HG03469 (cell line): ENCODE data around the gene COL4A3.
A peak's percentile ranks its signal among the peaks of the same experiment; 100 is the strongest.
"Not testable (repeated sequence)": the region's sequence is repeated elsewhere in the genome, so short reads cannot be mapped to it uniquely, and the experiment has no call there.

Experiments used
- ATAC-seq: cut with Tn5 transposase; IDR thresholded peaks from one replicate; pipeline ENCODE4 v1.9.1; 2021; ENCODE audit warnings: mild to moderate bottlenecking, moderate library complexity, moderate number of reproducible peaks; ENCODE audit not compliant: unreplicated experiment

The COL4A3 gene

DNA sequence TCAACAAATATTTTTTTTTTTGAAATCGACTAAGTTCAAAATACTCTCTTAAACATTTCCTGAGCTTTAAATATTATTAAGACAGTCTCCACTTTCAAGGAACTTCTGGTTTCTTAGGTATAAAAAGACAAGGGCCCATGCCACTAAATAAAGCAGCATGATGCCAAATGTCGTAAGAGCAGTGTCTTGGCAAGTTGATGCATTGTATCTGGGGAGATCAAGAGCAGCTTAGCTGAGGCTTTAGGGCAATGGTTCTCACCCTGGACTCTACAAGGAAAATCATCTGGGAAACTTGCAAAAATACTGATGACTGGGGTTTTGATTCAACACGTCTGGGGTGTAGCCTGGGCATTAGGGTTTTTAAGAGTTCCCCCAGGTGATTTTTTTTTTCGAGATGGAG is 41.3 kb downstream of the COL4A3 start:
- no peak for ATAC-seq

DNA sequence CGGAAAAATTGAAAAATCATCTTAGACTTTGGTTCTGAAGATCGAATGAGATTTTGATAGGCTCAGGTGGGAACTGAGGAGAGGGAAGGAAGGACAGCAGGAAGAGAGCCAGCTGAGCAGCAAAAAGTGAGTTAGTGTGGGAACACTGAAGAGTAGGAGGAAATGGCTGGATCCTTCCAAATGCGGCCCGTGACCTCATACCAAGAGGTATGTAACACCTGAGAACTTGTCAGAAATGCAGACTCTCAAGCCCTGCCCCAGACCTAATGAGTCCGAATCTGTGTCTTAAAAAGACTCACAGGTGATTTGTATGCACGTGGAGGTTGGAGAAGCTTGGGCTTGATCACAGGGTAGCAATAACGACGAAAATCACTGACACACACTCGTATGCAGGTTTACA is 42.0 kb downstream of the COL4A3 start:
- no peak for ATAC-seq

DNA sequence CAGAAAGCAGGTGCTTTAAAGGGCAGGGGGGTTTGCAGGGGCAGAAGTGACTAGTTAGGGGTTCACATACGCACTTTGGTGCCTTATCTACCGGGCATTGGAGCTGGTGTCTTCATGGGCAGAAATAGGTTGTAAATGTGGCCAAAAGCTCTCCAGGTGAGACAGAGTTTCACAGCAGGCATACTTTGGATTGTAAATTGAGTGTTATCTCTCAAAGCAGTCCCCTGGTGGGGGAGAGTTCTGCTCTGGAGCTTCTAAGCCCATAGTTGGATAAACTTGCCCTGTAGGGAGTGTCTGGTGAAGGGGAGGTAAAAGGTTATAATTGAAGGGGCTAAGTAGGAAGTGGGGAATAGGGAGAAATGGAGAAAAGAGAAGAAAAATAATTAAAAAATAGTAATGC is 43.1 kb downstream of the COL4A3 start:
- no peak for ATAC-seq

DNA sequence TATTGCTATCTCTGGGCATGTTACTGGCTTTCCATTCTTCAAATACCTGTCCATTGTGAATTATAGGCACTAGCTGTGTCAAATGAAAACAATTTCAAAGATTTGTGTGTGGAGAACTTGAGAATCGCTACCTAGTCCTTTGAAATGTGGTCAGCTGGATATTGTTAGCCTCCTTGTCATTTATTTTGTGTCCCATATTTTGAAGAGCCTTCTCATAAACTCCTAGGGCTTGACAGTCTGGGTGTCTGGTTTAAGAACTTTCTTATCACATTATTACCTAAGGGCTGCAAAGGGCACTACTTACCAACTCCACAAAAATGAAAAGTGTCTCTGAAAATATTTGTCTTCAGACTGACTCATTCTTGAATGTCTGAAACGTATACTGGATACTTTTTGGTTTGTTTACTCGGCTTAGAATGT is 50.2 kb downstream of the COL4A3 start:
- ATAC-seq, result no peak

- ATAC-seq, result no peak
Measured at GRCh38 chr2:227219312-227220105, 55.1 kb downstream of the COL4A3 start.

- no peak for ATAC-seq
Measured at GRCh38 chr2:227221120-227221519, 56.7 kb downstream of the COL4A3 start.

DNA sequence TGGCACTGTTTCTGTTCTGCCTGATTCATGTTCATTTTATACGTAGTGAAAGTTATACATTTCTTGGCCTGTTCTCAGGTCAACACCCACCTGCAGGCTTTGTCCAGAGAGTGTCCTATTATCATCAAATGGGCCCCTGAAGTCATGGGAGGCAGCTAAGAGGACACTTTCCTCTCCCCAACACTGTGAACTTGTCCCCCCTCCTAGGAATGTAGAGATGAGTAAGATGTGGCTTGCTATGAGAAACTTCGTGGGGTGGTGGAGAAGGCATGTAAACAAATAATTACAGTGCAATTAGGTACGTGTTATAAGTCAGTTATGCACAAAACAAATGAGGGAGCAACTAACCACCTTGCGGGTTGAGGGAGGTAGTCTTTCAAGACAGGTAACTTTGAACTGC is 57.9 kb downstream of the COL4A3 start:
- ATAC-seq, result no peak

- ATAC-seq, result not testable (repeated sequence)
Measured at GRCh38 chr2:227225641-227226040, 61.2 kb downstream of the COL4A3 start.

DNA sequence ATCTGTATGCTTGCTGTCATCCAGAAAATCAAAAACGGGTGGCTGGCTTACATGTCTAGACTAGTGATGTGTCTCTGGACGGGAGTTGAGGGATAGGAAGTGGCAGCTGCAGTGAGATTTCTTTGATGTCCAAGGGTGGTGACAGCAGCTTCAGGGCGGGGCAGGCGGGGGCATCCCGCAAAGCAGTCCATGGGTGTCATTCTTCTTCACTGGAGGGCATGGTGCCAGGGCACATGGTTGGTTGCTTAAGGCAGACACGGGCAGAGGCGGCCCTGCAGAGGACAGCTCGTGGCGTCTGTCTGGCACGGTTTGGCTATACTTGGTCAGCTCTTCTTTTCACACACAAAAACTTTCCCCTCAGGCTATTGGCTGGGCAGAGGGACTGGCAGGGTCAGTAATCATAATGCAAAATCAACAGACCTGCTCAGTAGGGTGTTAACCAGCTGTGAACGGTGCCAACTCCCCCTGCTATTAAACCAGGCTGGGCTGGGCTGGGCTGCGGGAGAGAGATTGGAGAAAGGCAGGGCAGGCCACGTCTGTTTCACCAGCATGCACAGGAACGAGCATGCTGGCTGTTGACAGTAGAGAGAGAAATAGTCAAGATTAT is 63.7 kb downstream of the COL4A3 start:
- ATAC-seq, result no peak

DNA sequence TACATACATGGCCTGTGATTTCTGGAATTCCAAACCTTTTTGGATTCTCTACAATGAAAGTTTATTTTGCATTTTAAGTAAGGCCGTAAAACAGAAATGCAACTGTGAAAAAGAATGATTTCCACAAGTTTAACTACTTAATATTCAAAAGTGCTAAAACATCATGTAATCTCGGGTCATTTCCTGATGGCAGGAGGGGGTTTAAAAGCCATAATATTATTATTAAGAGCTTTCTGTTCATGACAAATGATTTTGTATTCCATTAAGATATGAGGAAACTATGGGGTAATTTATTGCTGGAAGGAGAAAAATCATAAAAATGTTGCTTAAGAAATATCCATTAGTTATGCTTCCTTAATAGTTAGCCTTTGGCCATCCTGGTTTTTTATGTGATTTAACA is 65.7 kb downstream of the COL4A3 start:
- no peak for ATAC-seq

- ATAC-seq, result no peak
Measured at GRCh38 chr2:227234429-227234828, 70.0 kb downstream of the COL4A3 start.

GRCh38 chr2:227237786-227238185 is 73.4 kb downstream of the COL4A3 start:
- ATAC-seq, result no peak

- peak; percentile 52 for ATAC-seq
Measured at GRCh38 chr2:227238238-227239237, 74.1 kb downstream of the COL4A3 start.

- no peak for ATAC-seq
Measured at GRCh38 chr2:227241005-227241404, 76.6 kb downstream of the COL4A3 start.

- no peak for ATAC-seq
Measured at GRCh38 chr2:227248876-227249275, 84.5 kb downstream of the COL4A3 start.

- no peak for ATAC-seq
Measured at GRCh38 chr2:227252831-227253230, 88.4 kb downstream of the COL4A3 start.

DNA sequence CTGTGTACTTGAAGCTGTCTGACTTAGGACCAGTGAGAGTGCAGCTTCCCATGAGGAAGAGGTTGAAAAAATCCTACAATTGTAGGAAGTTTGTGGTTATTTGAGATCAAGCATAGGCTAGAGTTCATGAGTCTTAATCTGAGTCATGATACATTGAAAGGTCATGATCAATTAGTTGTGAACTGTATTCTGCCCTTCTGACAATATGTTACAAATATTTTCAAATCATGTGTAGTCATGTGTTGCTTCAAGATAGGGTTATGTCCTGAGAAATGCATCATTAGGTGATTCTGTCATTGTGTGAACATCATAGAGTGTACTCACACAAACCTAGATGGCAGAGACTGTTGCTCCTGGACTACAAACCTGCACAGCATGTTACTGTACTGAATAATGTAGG is 92.2 kb downstream of the COL4A3 start:
- ATAC-seq, result no peak

DNA sequence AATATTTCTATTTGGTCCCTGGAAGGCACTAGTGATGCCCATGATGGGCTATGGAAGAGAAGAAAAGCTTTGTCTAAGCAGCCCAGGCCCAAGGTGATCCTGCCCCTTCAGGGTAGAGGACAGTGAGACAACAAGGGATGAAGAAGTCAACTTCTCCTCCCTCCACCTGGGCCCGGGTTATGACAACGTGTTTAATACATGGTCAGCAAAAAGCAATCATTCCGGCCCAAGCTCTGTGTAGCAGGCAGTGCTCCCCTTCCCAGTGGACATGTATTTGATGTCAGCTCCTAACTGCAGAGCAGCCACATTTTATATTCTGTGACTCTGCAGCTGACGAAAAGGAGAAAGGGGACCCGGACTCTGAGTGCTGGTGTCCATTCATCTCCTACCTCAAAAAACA is 93.4 kb downstream of the COL4A3 start:
- no peak for ATAC-seq

DNA sequence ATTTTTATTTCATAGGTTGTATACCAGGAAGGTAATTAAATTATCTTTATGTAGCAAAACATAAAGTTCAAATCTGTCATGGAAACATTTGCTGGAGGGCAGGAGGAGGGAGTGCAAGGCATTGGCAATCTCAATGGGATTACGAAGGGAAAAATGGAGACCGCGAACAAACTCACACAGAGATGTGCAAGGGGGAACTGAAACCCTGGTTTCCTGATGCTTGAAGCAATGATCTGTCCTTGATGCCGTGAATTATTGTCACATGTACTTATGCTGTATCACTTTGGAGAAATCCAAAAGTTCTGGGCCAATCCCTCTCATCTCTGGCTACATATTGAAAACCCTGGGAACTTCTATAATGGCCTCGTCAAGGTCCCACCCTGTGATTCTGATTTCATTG is 95.6 kb downstream of the COL4A3 start:
- no peak for ATAC-seq

DNA sequence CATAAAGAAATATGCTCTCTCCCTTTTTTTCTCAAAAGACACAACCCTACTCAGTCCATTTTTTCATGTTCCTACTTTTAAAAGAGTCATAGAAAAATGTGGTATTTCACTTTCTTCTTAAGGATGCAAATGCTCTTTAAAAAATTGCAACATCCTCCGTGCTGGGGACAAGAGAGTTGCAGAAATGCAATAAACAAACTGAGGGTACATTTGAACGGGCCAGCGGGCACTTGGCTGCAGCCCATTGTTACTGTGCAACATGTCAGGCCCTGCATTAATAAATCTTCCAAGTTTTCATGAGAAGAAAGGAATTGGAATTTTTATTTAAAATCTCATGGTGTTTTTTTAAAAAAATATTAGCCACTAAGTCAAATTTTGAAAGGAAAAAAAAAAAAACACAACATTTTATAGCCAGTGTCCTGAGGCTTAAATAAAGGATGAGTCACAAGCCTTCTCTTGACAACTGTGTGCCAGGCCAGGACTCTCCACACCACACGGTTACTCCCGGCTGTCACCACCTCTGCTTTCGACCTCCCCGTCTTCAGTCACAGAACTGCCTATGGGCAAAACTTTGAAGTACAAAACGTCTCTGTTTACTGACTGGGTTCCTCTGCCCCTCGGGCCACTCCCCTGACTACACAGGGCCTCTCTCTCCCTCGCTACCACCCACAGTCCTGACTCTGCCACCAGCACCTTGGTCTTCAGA is 103.1 kb downstream of the COL4A3 start:
- ATAC-seq, result no peak

DNA sequence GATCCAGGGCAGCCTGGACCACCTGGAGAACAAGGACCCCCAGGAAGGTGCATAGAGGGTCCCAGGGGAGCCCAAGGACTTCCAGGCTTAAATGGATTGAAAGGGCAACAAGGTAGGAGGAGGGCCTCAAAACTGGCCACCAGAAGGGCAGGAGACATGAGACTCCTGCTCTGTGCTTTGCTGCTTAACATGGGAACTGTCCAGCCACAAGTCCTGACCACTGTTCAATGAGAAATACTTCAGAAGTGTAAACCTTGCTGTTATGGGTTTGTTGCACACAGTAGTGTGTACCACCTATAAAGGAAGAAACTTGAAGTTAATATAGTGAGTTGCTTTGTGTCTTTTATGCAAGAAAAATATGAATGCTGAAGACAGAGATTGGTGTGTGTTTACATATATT is 116.5 kb downstream of the COL4A3 start:
- ATAC-seq, result no peak
